Uterus (tissue), 4 donors: Measurements from ENCODE around the gene PPP1R16B. TPM values are rescaled to one million over a fixed set of nuclear protein-coding genes. Genes with fewer than 3 reads are reported as not detected.

ENCODE experiments used
- DNase-seq, 2 donors: peaks; one replicate each; pipeline ENCODE4 v3.0.0-alpha.2; 2019 to 2020
- H3K27ac ChIP-seq, 2 donors: fragments of 200-600 bp; sonication (generic); 1 replicate in 1 of 2; 2 replicates in 1 of 2; pipeline ENCODE4 v1.5.1; 2016 to 2018
- H3K27me3 ChIP-seq, 2 donors: fragments of 200-600 bp; sonication (generic); one replicate each; pipeline ENCODE4 v1.5.1; 2018 to 2019; ENCODE audit warnings: control low read depth in 1 of 2
- H3K36me3 ChIP-seq, 2 donors: fragments of 200-600 bp; sonication (generic); one replicate each; pipeline ENCODE4 v1.5.1; 2019; ENCODE audit warnings: control low read depth in 1 of 2
- H3K4me1 ChIP-seq, 2 donors: fragments of 200-600 bp; sonication (generic); one replicate each; pipeline ENCODE4 v1.5.1; 2018 to 2019; ENCODE audit warnings: control low read depth in 1 of 2
- H3K4me3 ChIP-seq, 2 donors: fragments of 200-600 bp; sonication (generic); 1 replicate in 1 of 2; 2 replicates in 1 of 2; pipeline ENCODE4 v1.5.1; 2018 to 2019; ENCODE audit warnings: mild to moderate bottlenecking in 1 of 2
- H3K9me3 ChIP-seq, 2 donors: fragments of 200-600 bp; sonication (generic); one replicate each; pipeline ENCODE4 v1.5.1; 2019; ENCODE audit warnings: control low read depth in 1 of 2
- CTCF ChIP-seq, 4 experiments: fragments of 200-600 bp in 2 of 4; fragments of 450-650 bp in 2 of 4; sonication (generic) in 2 of 4; IDR thresholded peaks; one replicate each; pipeline ENCODE4 v1.5.1; 2016 to 2019; ENCODE audit warnings: antibody characterized with exemption in 4 of 4, mild to moderate bottlenecking in 2 of 4, moderate library complexity in 1 of 4
- POLR2A ChIP-seq, 2 donors: fragments of 450-650 bp; IDR thresholded peaks; one replicate each; pipeline ENCODE4 v1.6.1; 2016; ENCODE audit warnings: antibody characterized with exemption in 2 of 2, mild to moderate bottlenecking in 1 of 2, moderate library complexity in 1 of 2
- intact Hi-C: fragments of 100-400 bp; cut with DNase I; formaldehyde crosslinking; loops from one replicate; pipeline ENCODE4 v1.15.1; 2023; ENCODE audit warnings: low total_unique reads
- total RNA-seq, 4 donors: library from RNA; depleted of rRNA in 3 of 4; stranded (reverse); fragments of >200 nt in 3 of 4; gene quantifications; one replicate each; pipeline versions ENCODE4 v1.1.0 to v1.2.4, GENCODE V29; 2014 to 2023
- donor health status: DM: yes; HTN: yes; CAD: no.

Gene PPP1R16B
- total RNA-seq, 4 donors from 2014 or later = 7.6 to 15.8 (median 12.5) TPM

- Histone ChIP-seq H3K4me3 (no peak overlapping the region), H3K27ac (no peak overlapping the region), H3K4me1 (no peaks in the 10 kb centered on the region), H3K36me3 (no peaks in the 10 kb centered on the region), H3K9me3 (no peaks in the 10 kb centered on the region), H3K27me3 (no peaks in the 10 kb centered on the region)
- no peak for DNase-seq
- no peak for TF ChIP-seq CTCF (IDR thresholded peaks at IDR 0.05)
- TF ChIP-seq POLR2A (IDR thresholded peaks at IDR 0.05) = no peak
- intact Hi-C loops = no loop called here
Observed at GRCh38 chr20:38941726-38942389, 136.4 kb downstream of the PPP1R16B start.

- intact Hi-C loops = no loop called here
- H3K36me3 ChIP-seq = no peaks in the 10 kb centered on the region
- DNase-seq = no peak
- TF ChIP-seq POLR2A (IDR thresholded peaks at IDR 0.05) (no peak), CTCF (IDR thresholded peaks at IDR 0.05) (no peak)
- no peaks in the 10 kb centered on the region for H3K27me3 ChIP-seq
- no peaks in the 10 kb centered on the region for H3K4me1 ChIP-seq
- no peak overlapping the region for H3K27ac ChIP-seq
- H3K4me3 ChIP-seq = no peak overlapping the region
- no peaks in the 10 kb centered on the region for H3K9me3 ChIP-seq
Observed at GRCh38 chr20:38945012-38945411, 139.5 kb downstream of the PPP1R16B start.

- Histone ChIP-seq H3K9me3 (no peaks in the 10 kb centered on the region), H3K27me3 (no peaks in the 10 kb centered on the region), H3K4me1 (no peaks in the 10 kb centered on the region), H3K27ac (no peak overlapping the region), H3K4me3 (no peak overlapping the region), H3K36me3 (no peaks in the 10 kb centered on the region)
- DNase-seq = no peak
- intact Hi-C loops = no loop called here
- TF ChIP-seq POLR2A (IDR thresholded peaks at IDR 0.05) (no peak), CTCF (IDR thresholded peaks at IDR 0.05) (no peak)
Observed at GRCh38 chr20:38946836-38947235, 141.3 kb downstream of the PPP1R16B start.

GRCh38 chr20:38947931-38948362 lies 142.4 kb downstream of the PPP1R16B start:
- intact Hi-C loops = no loop called here
- H3K4me1 ChIP-seq = no peaks in the 10 kb centered on the region
- H3K36me3 ChIP-seq = no peaks in the 10 kb centered on the region
- DNase-seq = no peak
- no peaks in the 10 kb centered on the region for H3K9me3 ChIP-seq
- no peak overlapping the region for H3K4me3 ChIP-seq
- no peaks in the 10 kb centered on the region for H3K27me3 ChIP-seq
- H3K27ac ChIP-seq = no peak overlapping the region
- TF ChIP-seq POLR2A (IDR thresholded peaks at IDR 0.05) (no peak), CTCF (IDR thresholded peaks at IDR 0.05) (no peak)

- Histone ChIP-seq H3K9me3 (no peaks in the 10 kb centered on the region), H3K4me1 (no peaks in the 10 kb centered on the region), H3K36me3 (no peaks in the 10 kb centered on the region), H3K27me3 (no peaks in the 10 kb centered on the region), H3K27ac (no peak overlapping the region), H3K4me3 (no peak overlapping the region)
- TF ChIP-seq CTCF (IDR thresholded peaks at IDR 0.05) = no peak
- no peak for TF ChIP-seq POLR2A (IDR thresholded peaks at IDR 0.05)
- intact Hi-C loops = no loop called here
- no peak for DNase-seq
Observed at GRCh38 chr20:38950254-38950653, 144.8 kb downstream of the PPP1R16B start.
